B cell (primary cell): ENCODE measurements around the gene CALR3. TPM values are rescaled to one million over a fixed set of nuclear protein-coding genes. Genes with fewer than 3 reads are reported as not detected.

Experiments
- ATAC-seq: fragments of 200-7000 bp; cut with Tn5 transposase; one replicate; pipeline ENCODE4 v1.10.0; 2021; ENCODE audit warnings: low read depth, mild to moderate bottlenecking, moderate number of reproducible peaks, moderate library complexity
- CTCF ChIA-PET: fragments of 350-600 bp; sonication (Branson Sonifier 250); formaldehyde crosslinking; loops from one replicate; lab custom pipeline; 2021; ENCODE audit warnings: antibody characterized with exemption, inconsistent platforms; lab: Charles Lee
- POLR2A ChIA-PET: fragments of 350-600 bp; sonication (Branson Sonifier 250); formaldehyde crosslinking; loops from one replicate; lab custom pipeline; 2021; ENCODE audit warnings: antibody characterized with exemption; lab: Charles Lee
- DNase-seq: peaks from one replicate; pipeline ENCODE4 v3.0.0; 2013
- H2AFZ ChIP-seq: 2 replicates; pipeline ENCODE4 v1.6.1; 2012; ENCODE audit warnings: mild to moderate bottlenecking, low read depth, low read length; ENCODE audit not compliant: insufficient read depth, poor library complexity, severe bottlenecking
- H3K27ac ChIP-seq, 2 donors: 1 replicate in 1 of 2; 2 replicates in 1 of 2; pipeline ENCODE4 v1.5.1; 2012 to 2013; ENCODE audit warnings: low read length in 2 of 2, mild to moderate bottlenecking in 2 of 2, moderate library complexity in 1 of 2
- H3K27me3 ChIP-seq, 4 experiments: fragments of 200-600 bp in 1 of 4; sonication (generic) in 1 of 4; replicated peaks in 1 of 4; 1 replicate in 2 of 4; 2 replicates in 2 of 4; pipeline versions ENCODE4 v1.6.1 to v1.7.0; 2013 to 2016; ENCODE audit warnings: low read length in 3 of 4, mild to moderate bottlenecking in 2 of 4, mixed read lengths in 1 of 4, moderate library complexity in 1 of 4; ENCODE audit not compliant: insufficient read depth in 4 of 4, control insufficient read depth in 3 of 4; ENCODE audit errors: control extremely low read depth in 1 of 4
- H3K36me3 ChIP-seq, 2 experiments: replicated peaks in 1 of 2; 1 replicate in 1 of 2; 2 replicates in 1 of 2; pipeline versions ENCODE4 v1.6.1 to v1.7.1; 2013; ENCODE audit warnings: low read length in 1 of 2; ENCODE audit not compliant: insufficient read depth in 2 of 2, control insufficient read depth in 1 of 2; ENCODE audit errors: control extremely low read depth in 1 of 2, extremely low read depth in 1 of 2
- H3K4me1 ChIP-seq, 2 donors: fragments of 200-600 bp in 1 of 2; sonication (generic) in 1 of 2; 1 replicate in 1 of 2; 2 replicates in 1 of 2; pipeline versions ENCODE4 v1.5.1 to v1.6.1; 2013 to 2017; ENCODE audit warnings: low read length in 2 of 2; ENCODE audit not compliant: control insufficient read depth in 2 of 2, insufficient read depth in 2 of 2
- H3K4me2 ChIP-seq: replicated peaks from 2 replicates; pipeline ENCODE3; 2012; ENCODE audit warnings: mild to moderate bottlenecking, low read depth, low read length; ENCODE audit not compliant: poor library complexity, severe bottlenecking
- H3K4me3 ChIP-seq, 5 experiments: fragments of 200-600 bp in 1 of 5; sonication (generic) in 1 of 5; 1 replicate in 3 of 5; 2 replicates in 2 of 5; pipeline versions ENCODE4 v1.5.1 to v1.7.0; 2011 to 2016; ENCODE audit warnings: low read length in 4 of 5, mild to moderate bottlenecking in 4 of 5, low read depth in 2 of 5, control low read depth in 1 of 5, moderate library complexity in 1 of 5; ENCODE audit not compliant: insufficient read depth in 1 of 5; ENCODE audit errors: control extremely low read depth in 1 of 5, extremely low read depth in 1 of 5
- H3K79me2 ChIP-seq: fragments of 200-600 bp; sonication (generic); one replicate; pipeline ENCODE4 v1.6.0; 2016; ENCODE audit warnings: low read length; ENCODE audit not compliant: control insufficient read depth, insufficient read depth
- H3K9ac ChIP-seq: fragments of 200-600 bp; sonication (generic); 2 replicates; pipeline ENCODE4 v1.6.1; 2017; ENCODE audit warnings: mild to moderate bottlenecking, low read length, moderate library complexity
- H3K9me3 ChIP-seq, 3 donors: one replicate each; pipeline versions ENCODE4 v1.6.1 to v1.7.1; 2013; ENCODE audit warnings: low read length in 2 of 3; ENCODE audit not compliant: control insufficient read depth in 2 of 3, insufficient read depth in 1 of 3; ENCODE audit errors: control extremely low read depth in 1 of 3
- H4K20me1 ChIP-seq: 2 replicates; pipeline ENCODE4 v1.6.0; 2012; ENCODE audit warnings: mild to moderate bottlenecking, low read length; ENCODE audit not compliant: insufficient read depth, control insufficient read depth, poor library complexity, severe bottlenecking
- H3K27ac Mint-ChIP-seq: one replicate; pipeline ENCODE4 v1.8.0; 2021; ENCODE audit warnings: mixed read lengths
- H3K27me3 Mint-ChIP-seq: one replicate; pipeline ENCODE4 v1.8.0; 2021; ENCODE audit warnings: mixed read lengths
- H3K4me1 Mint-ChIP-seq: one replicate; pipeline ENCODE4 v1.8.0; 2021; ENCODE audit warnings: mixed read lengths
- H3K4me3 Mint-ChIP-seq: one replicate; pipeline ENCODE4 v1.8.0; 2021; ENCODE audit warnings: mixed read lengths
- H3K9me3 Mint-ChIP-seq: one replicate; pipeline ENCODE4 v1.8.0; 2022; ENCODE audit warnings: mixed read lengths; ENCODE audit not compliant: insufficient read depth
- EZH2 ChIP-seq: IDR thresholded peaks from 2 replicates; pipeline ENCODE4 v1.6.1; 2012; ENCODE audit warnings: borderline replicate concordance, low read depth, mild to moderate bottlenecking, moderate library complexity, low read length; ENCODE audit not compliant: insufficient read depth, poor library complexity, severe bottlenecking
- WGBS: methylation state at CpG from one replicate; pipeline ENCODE4 v1.1.5; 2013; ENCODE audit warnings: missing lambda C conversion rate; ENCODE audit not compliant: insufficient coverage; 5-methylcytosine and 5-hydroxymethylcytosine counted together
- intact Hi-C: fragments of 100-400 bp; cut with micrococcal nuclease; formaldehyde crosslinking; loops from one replicate; pipeline ENCODE4 v1.10.0; 2022
- polyA plus RNA-seq: library from polyadenylated mRNA; depleted of rRNA; stranded (reverse); fragments of >200 nt; gene quantifications from 2 replicates; pipeline ENCODE4 v1.2.3, GENCODE V29; 2012
- total RNA-seq, 2 donors: library from RNA; stranded (reverse); fragments of 120-200 nt in 1 of 2; gene quantifications; 1 replicate in 1 of 2; 2 replicates in 1 of 2; pipeline versions ENCODE4 v1.2.3 to v1.2.4, GENCODE V29; 2013 to 2022
- TF ChIP-seq, protein P1 (sequence below): fragments of 200-600 bp; IDR thresholded peaks from one replicate; pipeline ENCODE4 v1.8.0; 2022; ENCODE audit warnings: antibody characterized with exemption, mild to moderate bottlenecking

The CALR3 gene
- total and polyA plus RNA-seq, 2 donors (not counting 1 experiment from before 2014, with no cell fraction given) = 0.44 TPM; not detected in 1

DNA sequence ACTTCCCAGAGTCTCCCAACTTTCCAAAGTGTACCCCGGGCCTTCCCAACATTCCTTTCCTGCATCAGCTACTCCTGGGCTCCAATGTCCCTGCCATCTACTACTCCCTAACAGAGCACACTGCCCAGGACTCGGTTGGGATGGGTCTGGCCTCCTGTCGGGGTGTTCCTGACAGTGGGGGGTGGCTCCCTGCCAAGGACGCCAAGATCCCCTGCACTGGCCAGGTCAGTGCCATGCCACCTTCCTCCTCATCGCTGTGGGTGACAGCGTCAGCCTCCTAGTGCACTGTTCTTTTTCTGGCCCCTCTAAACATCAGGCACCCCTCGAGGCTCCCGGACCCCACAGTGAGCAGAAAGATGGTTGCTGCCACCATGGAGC lies 38.0 kb downstream of the CALR3 start:
- WGBS = 38% methylated on average over 6 of the region's 8 CpGs
- Mint-ChIP-seq H3K4me3 (peak overlapping the region; percentile 76), H3K27ac (peak overlapping the region; percentile 66), H3K4me1 (peaks cover 70% of the 10 kb centered on the region), H3K27me3 (no peaks in the 10 kb centered on the region), H3K9me3 (no peaks in the 10 kb centered on the region)
- no peaks in the 10 kb centered on the region for H3K9me3 ChIP-seq
- ATAC-seq (peak; percentile 15), DNase-seq (no peak)
- no peak overlapping the region for H3K27ac ChIP-seq
- H3K79me2 ChIP-seq = peaks cover 98% of the 10 kb centered on the region
- no peaks in the 10 kb centered on the region for H3K27me3 ChIP-seq
- peak overlapping the region; percentile 58 for H3K4me2 ChIP-seq
- H3K36me3 ChIP-seq = peaks cover 0 to 3% of the 10 kb centered on the region in 2 experiments
- POLR2A ChIA-PET = interaction anchor here (0.6 kb wide), 1 partner anchor 923 kb away, joined by 13 read pairs; no protein-coding TSS in a partner anchor
- H4K20me1 ChIP-seq = peaks cover 85% of the 10 kb centered on the region
- CTCF ChIA-PET = no interaction called here
- peak overlapping the region; percentile 11 for H3K9ac ChIP-seq
- intact Hi-C loops = no loop called here
- peaks cover 35 to 40% of the 10 kb centered on the region in 2 donors for H3K4me1 ChIP-seq
- no peak overlapping the region for H3K4me3 ChIP-seq
- no peak overlapping the region for H2AFZ ChIP-seq
- TF ChIP-seq, protein P1, sequence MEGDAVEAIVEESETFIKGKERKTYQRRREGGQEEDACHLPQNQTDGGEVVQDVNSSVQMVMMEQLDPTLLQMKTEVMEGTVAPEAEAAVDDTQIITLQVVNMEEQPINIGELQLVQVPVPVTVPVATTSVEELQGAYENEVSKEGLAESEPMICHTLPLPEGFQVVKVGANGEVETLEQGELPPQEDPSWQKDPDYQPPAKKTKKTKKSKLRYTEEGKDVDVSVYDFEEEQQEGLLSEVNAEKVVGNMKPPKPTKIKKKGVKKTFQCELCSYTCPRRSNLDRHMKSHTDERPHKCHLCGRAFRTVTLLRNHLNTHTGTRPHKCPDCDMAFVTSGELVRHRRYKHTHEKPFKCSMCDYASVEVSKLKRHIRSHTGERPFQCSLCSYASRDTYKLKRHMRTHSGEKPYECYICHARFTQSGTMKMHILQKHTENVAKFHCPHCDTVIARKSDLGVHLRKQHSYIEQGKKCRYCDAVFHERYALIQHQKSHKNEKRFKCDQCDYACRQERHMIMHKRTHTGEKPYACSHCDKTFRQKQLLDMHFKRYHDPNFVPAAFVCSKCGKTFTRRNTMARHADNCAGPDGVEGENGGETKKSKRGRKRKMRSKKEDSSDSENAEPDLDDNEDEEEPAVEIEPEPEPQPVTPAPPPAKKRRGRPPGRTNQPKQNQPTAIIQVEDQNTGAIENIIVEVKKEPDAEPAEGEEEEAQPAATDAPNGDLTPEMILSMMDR = no peak
- no peak for TF ChIP-seq EZH2

DNA sequence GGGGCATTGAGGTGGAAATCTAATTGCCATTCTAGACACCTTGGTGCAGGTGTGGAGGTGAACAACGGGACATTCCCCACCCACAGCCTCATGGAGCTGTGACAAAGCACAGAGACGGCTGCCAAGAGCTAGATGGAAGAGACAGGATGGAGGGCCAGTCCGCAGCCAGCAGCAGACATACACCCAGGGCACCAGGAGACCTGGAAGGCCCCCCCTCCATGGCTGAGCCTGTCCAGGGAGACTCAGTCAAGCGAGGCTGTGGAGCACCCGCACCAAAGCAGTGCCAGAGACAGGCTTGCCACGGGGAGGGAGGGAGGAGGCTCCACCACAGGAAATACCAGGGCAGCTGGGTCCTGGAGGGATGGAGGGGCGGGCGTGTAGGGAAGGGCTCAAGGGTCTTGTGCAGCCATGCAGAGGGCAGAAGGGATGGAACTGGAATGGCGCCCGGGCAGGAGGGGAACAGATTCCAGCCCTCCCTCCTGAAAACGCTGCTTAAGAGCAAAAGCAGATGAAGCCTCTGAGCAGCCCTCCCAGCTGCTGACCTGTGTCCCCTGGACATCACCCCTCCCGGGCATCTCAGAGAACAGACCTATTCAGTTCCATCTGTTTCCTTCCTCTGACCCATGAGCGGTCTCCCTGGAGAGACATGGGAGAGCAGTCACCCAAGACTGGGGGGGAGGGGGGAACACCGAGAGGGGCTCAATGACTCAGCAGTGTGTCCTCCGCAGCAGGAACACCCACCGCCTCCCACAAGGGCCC lies 38.6 kb downstream of the CALR3 start:
- WGBS = 2% methylated on average over 11 of the region's 16 CpGs
- peak overlapping the region; percentile 32 for H3K27ac Mint-ChIP-seq
- H3K36me3 ChIP-seq = peaks cover 0 to 3% of the 10 kb centered on the region in 2 experiments

More for the DNA sequence above, 38.6 kb downstream of the CALR3 start:
- H4K20me1 ChIP-seq = peaks cover 81% of the 10 kb centered on the region
- intact Hi-C loops = no loop called here
- no peak overlapping the region for H3K27ac ChIP-seq
- DNase-seq = peak; percentile 38
- H3K79me2 ChIP-seq = peaks cover 96% of the 10 kb centered on the region
- H3K4me3 Mint-ChIP-seq = peak overlapping the region; percentile 76
- no peaks in the 10 kb centered on the region for H3K27me3 ChIP-seq
- ChIA-PET CTCF (no interaction called here), POLR2A (no interaction called here)
- no peaks in the 10 kb centered on the region for H3K27me3 Mint-ChIP-seq
- no peaks in the 10 kb centered on the region for H3K9me3 Mint-ChIP-seq
- H3K4me1 ChIP-seq = peaks cover 33 to 34% of the 10 kb centered on the region in 2 donors
- peak overlapping the region; percentile 58 for H3K4me2 ChIP-seq
- H3K4me3 ChIP-seq = no peak overlapping the region
- H3K9me3 ChIP-seq = no peaks in the 10 kb centered on the region
- peak; percentile 48 for ATAC-seq
- H3K9ac ChIP-seq = peak overlapping the region; percentile 11
- no peak overlapping the region for H2AFZ ChIP-seq
- TF ChIP-seq EZH2 = no peak
- TF ChIP-seq, protein P1 = no peak
- H3K4me1 Mint-ChIP-seq = peaks cover 65% of the 10 kb centered on the region
